T1000 (cell line): Measurements from ENCODE around the gene ZBTB7C.
"Not testable (repeated sequence)": the region's sequence is repeated elsewhere in the genome, so short reads cannot be mapped to it uniquely, and the experiment has no call there.

Source experiments
- DNase-seq: peaks from one replicate; lab custom pipeline; 2025; ENCODE audit warnings: mixed read lengths; lab: John Stamatoyannopoulos, UW

The ZBTB7C gene

GRCh38 chr18:48295586-48296311 lies 113.4 kb downstream of the ZBTB7C start:
- no peak for DNase-seq

GRCh38 chr18:48294899-48295585 lies 114.1 kb downstream of the ZBTB7C start:
- DNase-seq: no peak

- no peak for DNase-seq
Measured at GRCh38 chr18:48293954-48294898, 115.0 kb downstream of the ZBTB7C start.

GRCh38 chr18:48292782-48293424 lies 116.3 kb downstream of the ZBTB7C start:
- no peak for DNase-seq

GRCh38 chr18:48292229-48292628 lies 117.0 kb downstream of the ZBTB7C start:
- no peak for DNase-seq

- DNase-seq: no peak
Measured at GRCh38 chr18:48290162-48290926, 118.8 kb downstream of the ZBTB7C start.

- DNase-seq: no peak
Measured at GRCh38 chr18:48284743-48285142, 124.4 kb downstream of the ZBTB7C start.

GRCh38 chr18:48284011-48284410 lies 125.2 kb downstream of the ZBTB7C start:
- DNase-seq: not testable (repeated sequence)

- not testable (repeated sequence) for DNase-seq
Measured at GRCh38 chr18:48281460-48281859, 127.7 kb downstream of the ZBTB7C start.

- no peak for DNase-seq
Measured at GRCh38 chr18:48279312-48279711, 129.9 kb downstream of the ZBTB7C start.

GRCh38 chr18:48278081-48278480 lies 131.1 kb downstream of the ZBTB7C start:
- DNase-seq: no peak

- no peak for DNase-seq
Measured at GRCh38 chr18:48274301-48274700, 134.9 kb downstream of the ZBTB7C start.

GRCh38 chr18:48270929-48271328 lies 138.3 kb downstream of the ZBTB7C start:
- DNase-seq: no peak

GRCh38 chr18:48265328-48265727 lies 143.9 kb downstream of the ZBTB7C start:
- no peak for DNase-seq

- no peak for DNase-seq
Measured at GRCh38 chr18:48263914-48264902, 145.0 kb downstream of the ZBTB7C start.

GRCh38 chr18:48263192-48263853 lies 145.9 kb downstream of the ZBTB7C start:
- no peak for DNase-seq

GRCh38 chr18:48260237-48260636 lies 148.9 kb downstream of the ZBTB7C start:
- DNase-seq: no peak

- no peak for DNase-seq
Measured at GRCh38 chr18:48256848-48257247, 152.3 kb downstream of the ZBTB7C start.

GRCh38 chr18:48254077-48254602 lies 155.0 kb downstream of the ZBTB7C start:
- DNase-seq: no peak
